HEK293 (cell line): Measurements from ENCODE around the gene CCDC170.

ENCODE experiments used
- ATF2 ChIP-seq: fragments of 450-650 bp; formaldehyde crosslinking; IDR thresholded peaks from 2 replicates; pipeline ENCODE4 v1.5.1; 2016; ENCODE audit warnings: missing biosample characterization, missing genetic modification characterization, low read depth
- CTCF ChIP-seq: fragments of 450-650 bp; formaldehyde crosslinking; IDR thresholded peaks from 2 replicates; pipeline ENCODE4 v1.5.1; 2016; ENCODE audit warnings: missing biosample characterization, missing genetic modification characterization
- REST ChIP-seq: fragments of 450-650 bp; formaldehyde crosslinking; IDR thresholded peaks from 2 replicates; pipeline ENCODE4 v1.5.1; 2016; ENCODE audit warnings: missing biosample characterization, missing genetic modification characterization
- ZBTB11 ChIP-seq: fragments of 450-650 bp; formaldehyde crosslinking; conservative IDR thresholded peaks from 2 replicates; pipeline ENCODE4 v1.5.1; 2016; ENCODE audit warnings: low read depth, missing biosample characterization, missing genetic modification characterization
- ZFP3 ChIP-seq: fragments of 450-650 bp; formaldehyde crosslinking; IDR thresholded peaks from 2 replicates; pipeline ENCODE4 v1.5.1; 2016; ENCODE audit warnings: low read depth, missing biosample characterization, missing genetic modification characterization
- ZNF114 ChIP-seq: fragments of 450-650 bp; formaldehyde crosslinking; IDR thresholded peaks from 2 replicates; pipeline ENCODE4 v1.5.0; 2017; ENCODE audit warnings: missing biosample characterization, missing genetic modification characterization
- ZNF133 ChIP-seq: fragments of 450-650 bp; formaldehyde crosslinking; IDR thresholded peaks from 2 replicates; pipeline ENCODE4 v1.5.1; 2016; ENCODE audit warnings: missing biosample characterization, missing genetic modification characterization
- ZNF26 ChIP-seq: fragments of 450-650 bp; formaldehyde crosslinking; IDR thresholded peaks from 2 replicates; pipeline ENCODE4 v1.5.1; 2016; ENCODE audit warnings: missing biosample characterization, missing genetic modification characterization
- ZNF416 ChIP-seq: fragments of 450-650 bp; formaldehyde crosslinking; IDR thresholded peaks from 2 replicates; pipeline ENCODE4 v1.5.1; 2016; ENCODE audit warnings: missing biosample characterization, missing genetic modification characterization
- ZNF426 ChIP-seq: fragments of 450-650 bp; formaldehyde crosslinking; IDR thresholded peaks from 2 replicates; pipeline ENCODE4 v1.5.1; 2017; ENCODE audit warnings: missing biosample characterization, missing genetic modification characterization, mild to moderate bottlenecking, inconsistent platforms, moderate library complexity
- ZNF585B ChIP-seq: fragments of 450-650 bp; formaldehyde crosslinking; IDR thresholded peaks from 2 replicates; pipeline ENCODE4 v1.5.1; 2016; ENCODE audit warnings: missing biosample characterization, missing genetic modification characterization
- ZNF677 ChIP-seq: fragments of 450-650 bp; IDR thresholded peaks from 2 replicates; pipeline ENCODE4 v1.5.0; 2018; ENCODE audit warnings: missing biosample characterization, mild to moderate bottlenecking, missing genetic modification characterization, moderate library complexity
- ZNF776 ChIP-seq: fragments of 450-650 bp; formaldehyde crosslinking; IDR thresholded peaks from 2 replicates; pipeline ENCODE4 v1.5.0; 2017; ENCODE audit warnings: missing biosample characterization, missing genetic modification characterization, borderline replicate concordance

GRCh38 chr6:151661509-151661908 lies 167.7 kb downstream of the CCDC170 start:
- no peak for TF ChIP-seq CTCF (tag by site-specific recombination)
- no peak for TF ChIP-seq ZNF585B
- no peak for TF ChIP-seq ZFP3 (tag by site-specific recombination)
- TF ChIP-seq ZNF26 (tag by site-specific recombination) = no peak
- TF ChIP-seq ZNF133 (tag by site-specific recombination) = no peak
- TF ChIP-seq REST (tag by site-specific recombination) = no peak
- no peak for TF ChIP-seq ATF2 (tag by site-specific recombination)
- no peak for TF ChIP-seq ZNF114
- TF ChIP-seq ZNF677 (tag by site-specific recombination) = no peak
- no peak for TF ChIP-seq ZNF776 (tag by site-specific recombination)
- TF ChIP-seq ZBTB11 (tag by site-specific recombination) = no peak
- TF ChIP-seq ZNF416 (tag by site-specific recombination) = no peak
- TF ChIP-seq ZNF426 (tag by site-specific recombination) = no peak
